HG02852 (cell line): Measurements from ENCODE around the gene RXFP4.
"Not testable (repeated sequence)": the region's sequence is repeated elsewhere in the genome, so short reads cannot be mapped to it uniquely, and the experiment has no call there.

Experiments
- ATAC-seq: cut with Tn5 transposase; IDR thresholded peaks from one replicate; pipeline ENCODE4 v1.9.1; 2021; ENCODE audit warnings: mild to moderate bottlenecking, moderate library complexity; ENCODE audit not compliant: unreplicated experiment

Gene RXFP4

GRCh38 chr1:155940993-155941844 lies at the start of gene RXFP4:
TSS of gene RXFP4 (plus strand) at chr1:155941638. CDS start at chr1:155941710, 72 bp downstream.
- ATAC-seq, result no peak

- ATAC-seq, result no peak
Measured at GRCh38 chr1:155892796-155893195, 48.6 kb upstream of the RXFP4 start.

- ATAC-seq, result no peak
Measured at GRCh38 chr1:155893389-155894142, 47.9 kb upstream of the RXFP4 start.

- ATAC-seq, result not testable (repeated sequence)
Measured at GRCh38 chr1:155895617-155896016, 45.8 kb upstream of the RXFP4 start.

- not testable (repeated sequence) for ATAC-seq
Measured at GRCh38 chr1:155896476-155896875, 45.0 kb upstream of the RXFP4 start.

GRCh38 chr1:155897746-155898145 lies 43.7 kb upstream of the RXFP4 start:
- ATAC-seq, result no peak

- ATAC-seq, result no peak
Measured at GRCh38 chr1:155898888-155899287, 42.5 kb upstream of the RXFP4 start.

- no peak for ATAC-seq
Measured at GRCh38 chr1:155899683-155900082, 41.8 kb upstream of the RXFP4 start.

- ATAC-seq, result no peak
Measured at GRCh38 chr1:155900161-155900560, 41.3 kb upstream of the RXFP4 start.

GRCh38 chr1:155904261-155904660 lies 37.2 kb upstream of the RXFP4 start:
- ATAC-seq, result no peak

- ATAC-seq, result no peak
Measured at GRCh38 chr1:155909894-155910293, 31.5 kb upstream of the RXFP4 start.

- peak; percentile 39 for ATAC-seq
Measured at GRCh38 chr1:155910621-155911121, 30.8 kb upstream of the RXFP4 start.

- ATAC-seq, result peak; percentile 78
Measured at GRCh38 chr1:155911156-155912055, 30.0 kb upstream of the RXFP4 start, which contains the start of gene RIT1. TSS of gene RIT1 (minus strand) at chr1:155911349. CDS start at chr1:155910761, 588 bp downstream.

- no peak for ATAC-seq
Measured at GRCh38 chr1:155912056-155912536, 29.3 kb upstream of the RXFP4 start.

GRCh38 chr1:155913969-155914757 lies 27.3 kb upstream of the RXFP4 start:
- ATAC-seq, result no peak

GRCh38 chr1:155918660-155919059 lies 22.8 kb upstream of the RXFP4 start:
- ATAC-seq, result no peak

GRCh38 chr1:155919801-155920200 lies 21.6 kb upstream of the RXFP4 start:
- ATAC-seq, result no peak

GRCh38 chr1:155920717-155921116 lies 20.7 kb upstream of the RXFP4 start:
- ATAC-seq, result no peak

GRCh38 chr1:155925506-155925905 lies 15.9 kb upstream of the RXFP4 start:
- ATAC-seq, result no peak

- no peak for ATAC-seq
Measured at GRCh38 chr1:155929057-155929456, 12.4 kb upstream of the RXFP4 start.
